ENCODE results near the gene AFAP1.

The AFAP1 gene

DNA sequence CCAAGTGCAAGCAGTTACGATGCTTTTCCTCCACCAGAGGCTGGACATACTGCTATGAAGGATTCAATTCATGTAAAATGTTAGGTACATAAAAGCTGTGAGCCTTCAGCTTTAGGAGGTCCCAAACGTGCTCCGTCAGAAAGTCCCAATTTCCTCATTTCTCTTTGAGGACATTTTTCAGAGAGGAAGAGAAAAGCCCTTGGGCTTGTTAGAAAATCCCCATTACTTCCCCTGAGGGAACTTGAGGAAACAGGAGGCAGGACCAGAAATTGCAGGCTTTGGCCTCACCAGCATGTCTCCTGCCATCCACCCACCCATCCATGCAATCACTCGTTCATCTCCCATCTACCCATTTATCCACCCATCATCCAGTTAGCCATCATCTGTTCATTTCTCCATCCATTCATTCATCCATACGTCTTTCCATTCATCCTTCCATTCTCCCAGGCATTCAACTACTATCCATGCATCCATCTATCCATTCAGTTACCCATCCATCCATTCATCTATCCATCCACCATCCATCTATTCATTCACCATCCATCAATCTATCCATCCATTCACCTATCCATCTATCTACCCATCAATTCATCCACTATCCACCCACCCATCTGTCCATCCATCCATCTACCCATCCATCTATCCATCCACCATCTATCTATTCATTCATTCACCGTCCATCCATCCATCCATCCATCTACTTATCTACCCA is 223.5 kb downstream of the AFAP1 start:
- DNase-seq (ENCODE audit: extremely low spot score, insufficient read length, low read depth) = no peak
- no peak for FAIRE-seq

GRCh38 chr4:7715271-7716009 is 224.2 kb downstream of the AFAP1 start:
- no peak for DNase-seq (ENCODE audit: extremely low spot score, insufficient read length, low read depth)
- no peak for FAIRE-seq

- no peak for FAIRE-seq
Observed at GRCh38 chr4:7714738-7715137, 224.9 kb downstream of the AFAP1 start.

GRCh38 chr4:7714176-7714575 is 225.5 kb downstream of the AFAP1 start:
- no peak for DNase-seq (ENCODE audit: extremely low spot score, insufficient read length, low read depth)
- no peak for FAIRE-seq

More at GRCh38 chr4:7714738-7715137, 224.9 kb downstream of the AFAP1 start:
- no peak for DNase-seq (ENCODE audit: extremely low spot score, insufficient read length, low read depth)

DNA sequence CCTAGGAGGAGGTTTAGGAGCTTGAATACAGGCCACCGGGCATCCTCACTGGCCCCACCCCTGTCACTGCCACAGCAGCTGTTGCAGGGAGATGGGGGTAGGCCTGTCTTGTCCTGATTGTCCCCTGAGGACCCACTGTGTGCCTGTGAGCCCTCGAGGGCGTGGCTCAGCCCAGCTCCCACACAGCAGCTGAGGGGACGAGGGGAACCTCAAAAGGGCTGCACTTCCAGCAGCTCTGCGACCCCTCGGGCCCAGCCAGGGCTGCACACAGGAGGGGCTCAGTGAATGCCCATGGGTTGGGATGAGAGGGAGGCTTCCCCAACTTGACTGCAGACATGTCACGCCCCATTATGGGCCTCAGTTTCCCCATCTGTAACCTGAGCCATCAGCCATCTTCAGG is 225.9 kb downstream of the AFAP1 start:
- FAIRE-seq = no peak
- no peak for DNase-seq (ENCODE audit: extremely low spot score, insufficient read length, low read depth)

GRCh38 chr4:7712021-7712671 is 227.5 kb downstream of the AFAP1 start:
- FAIRE-seq (no peak), DNase-seq (ENCODE audit: extremely low spot score, insufficient read length, low read depth) (no peak)

GRCh38 chr4:7711307-7711963 is 228.2 kb downstream of the AFAP1 start:
- FAIRE-seq = no peak
- no peak for DNase-seq (ENCODE audit: extremely low spot score, insufficient read length, low read depth)

DNA sequence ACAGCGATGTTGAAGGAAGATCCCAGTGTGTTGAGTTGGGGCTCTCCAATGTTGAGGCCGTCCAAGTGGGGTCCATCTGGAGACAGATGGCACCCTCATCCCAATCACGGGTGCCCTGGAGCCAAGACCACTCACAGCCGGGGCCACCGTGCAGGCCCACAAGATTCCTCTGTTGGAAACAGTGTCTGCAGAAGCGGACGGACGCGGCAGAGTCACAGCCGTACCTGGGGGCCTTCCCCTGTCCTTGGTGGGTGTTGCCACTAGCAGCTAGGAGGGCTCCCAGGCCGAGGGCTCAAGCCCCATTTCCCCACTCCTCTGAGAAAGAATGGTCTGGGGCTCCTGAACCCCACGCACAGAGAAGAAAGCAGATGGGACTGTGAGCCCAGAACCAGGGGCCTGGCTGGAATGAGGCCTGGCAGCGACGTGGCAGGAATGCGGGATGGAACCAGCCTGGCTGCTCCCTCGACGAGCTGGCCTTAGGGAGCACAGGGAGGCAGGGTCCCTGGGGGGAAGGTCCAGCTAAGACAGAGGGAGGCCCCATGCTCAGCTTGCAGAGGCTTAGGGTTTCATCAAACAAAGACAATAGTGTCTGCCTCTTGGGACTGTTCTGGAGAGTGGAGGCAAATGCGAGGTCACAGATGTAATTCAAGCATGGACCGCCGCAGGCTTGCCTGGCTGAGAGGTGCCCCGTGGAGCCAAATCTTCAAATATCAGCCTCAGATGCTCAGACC is 228.9 kb downstream of the AFAP1 start:
- FAIRE-seq (no peak), DNase-seq (ENCODE audit: extremely low spot score, insufficient read length, low read depth) (no peak)

DNA sequence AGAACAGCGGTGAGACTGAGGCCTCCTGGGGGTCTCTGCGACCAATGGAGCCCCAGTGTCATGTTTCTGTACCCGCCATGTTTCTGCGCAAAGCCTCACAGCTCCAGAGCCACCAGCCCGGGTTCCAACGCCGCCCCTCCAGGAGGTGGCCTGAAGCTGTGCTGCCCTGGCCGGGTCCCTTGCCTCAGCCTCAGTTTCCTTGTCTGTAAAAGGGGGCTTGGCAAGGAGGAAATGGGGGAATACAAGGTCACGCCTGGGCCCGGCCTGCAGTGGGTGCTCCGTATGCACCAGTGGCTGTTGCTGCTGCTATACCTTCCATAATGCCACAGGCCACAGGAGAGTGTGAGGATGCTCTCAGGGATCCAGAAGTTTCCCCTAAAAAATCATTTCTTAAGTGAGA is 229.5 kb downstream of the AFAP1 start:
- DNase-seq (ENCODE audit: extremely low spot score, insufficient read length, low read depth) (no peak), FAIRE-seq (no peak)

DNA sequence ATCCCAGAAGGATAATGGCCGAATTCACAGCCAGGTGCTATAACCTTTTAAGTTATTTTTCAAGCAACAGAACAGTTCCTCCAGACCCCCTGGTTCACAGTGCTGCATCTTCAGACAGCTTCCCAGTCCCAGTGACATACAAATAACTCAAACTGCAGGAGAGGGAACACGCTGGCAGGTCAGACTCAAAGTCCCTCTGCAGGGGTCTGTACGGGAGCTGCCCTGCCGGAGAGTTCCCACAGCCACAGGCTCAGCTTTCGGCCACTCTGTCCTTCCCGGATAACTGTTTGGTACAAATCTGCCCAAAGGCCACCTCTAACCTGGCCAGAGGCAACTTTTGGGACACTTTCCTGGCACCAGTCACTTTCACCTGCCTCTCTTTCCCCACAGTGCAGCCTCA is 230.2 kb downstream of the AFAP1 start:
- DNase-seq (ENCODE audit: extremely low spot score, insufficient read length, low read depth) = no peak
- FAIRE-seq = no peak

DNA sequence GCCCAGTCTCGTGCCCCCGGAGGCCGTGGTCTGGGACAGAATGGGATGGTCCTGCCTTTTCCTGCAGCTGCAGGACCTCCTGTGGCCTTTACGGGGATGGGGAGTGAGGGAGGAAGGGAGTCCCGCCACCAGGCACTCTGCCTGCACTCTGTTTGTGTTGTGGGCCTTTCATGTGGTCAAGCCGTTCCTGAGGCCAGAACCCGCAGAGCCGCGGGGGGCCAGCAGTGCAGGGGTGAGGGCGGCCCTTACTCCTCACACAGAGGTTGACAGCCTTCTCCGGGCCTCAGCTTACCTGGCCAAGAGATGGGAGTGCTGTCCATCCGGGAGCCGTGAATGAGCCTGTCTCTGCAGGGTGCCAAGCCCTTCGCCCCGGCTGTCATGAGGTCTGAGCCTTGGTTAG is 230.7 kb downstream of the AFAP1 start:
- FAIRE-seq (no peak), DNase-seq (ENCODE audit: extremely low spot score, insufficient read length, low read depth) (no peak)
